Fibroblast of skin of right quadriceps (primary cell): ENCODE measurements around the gene DPPA2.
A peak's percentile ranks its signal among the peaks of the same experiment; 100 is the strongest.
"Not testable (repeated sequence)": the region's sequence is repeated elsewhere in the genome, so short reads cannot be mapped to it uniquely, and the experiment has no call there.

Experiments used
- DNase-seq: peaks from one replicate; pipeline ENCODE4 v3.0.0-alpha.2; 2013

Gene DPPA2

GRCh38 chr3:109316162-109316730, at the start of gene DPPA2:
Gene DPPA2 (minus strand): TSS chr3:109316517. CDS start chr3:109314542, 1,975 bp downstream.
- DNase-seq, result no peak

GRCh38 chr3:109364088-109364487, 47.8 kb upstream of the DPPA2 start:
- no peak for DNase-seq

GRCh38 chr3:109363634-109364033, 47.3 kb upstream of the DPPA2 start:
- no peak for DNase-seq

- no peak for DNase-seq
Observed at GRCh38 chr3:109362823-109363222, 46.5 kb upstream of the DPPA2 start.

GRCh38 chr3:109358809-109359208, 42.5 kb upstream of the DPPA2 start:
- DNase-seq, result not testable (repeated sequence)

- no peak for DNase-seq
Observed at GRCh38 chr3:109356442-109357155, 40.3 kb upstream of the DPPA2 start.

GRCh38 chr3:109355625-109356441, 39.5 kb upstream of the DPPA2 start:
- no peak for DNase-seq

- no peak for DNase-seq
Observed at GRCh38 chr3:109353057-109353456, 36.7 kb upstream of the DPPA2 start.

- no peak for DNase-seq
Observed at GRCh38 chr3:109351231-109351630, 34.9 kb upstream of the DPPA2 start.

- DNase-seq, result peak; percentile 57
Observed at GRCh38 chr3:109346770-109347295, 30.5 kb upstream of the DPPA2 start.

GRCh38 chr3:109346099-109346498, 29.8 kb upstream of the DPPA2 start:
- DNase-seq, result no peak

- DNase-seq, result no peak
Observed at GRCh38 chr3:109339714-109340648, 23.7 kb upstream of the DPPA2 start.

- no peak for DNase-seq
Observed at GRCh38 chr3:109339197-109339596, 22.9 kb upstream of the DPPA2 start.

- no peak for DNase-seq
Observed at GRCh38 chr3:109338322-109338721, 22.0 kb upstream of the DPPA2 start.

- no peak for DNase-seq
Observed at GRCh38 chr3:109337393-109337792, 21.1 kb upstream of the DPPA2 start, which contains the start of gene DPPA4. Gene DPPA4 (minus strand): TSS chr3:109337546. CDS start chr3:109337517, 29 bp downstream.

GRCh38 chr3:109336291-109336861, 20.1 kb upstream of the DPPA2 start:
- peak; percentile 21 for DNase-seq

- DNase-seq, result no peak
Observed at GRCh38 chr3:109334572-109334971, 18.3 kb upstream of the DPPA2 start.

- DNase-seq, result no peak
Observed at GRCh38 chr3:109331692-109332091, 15.4 kb upstream of the DPPA2 start.

GRCh38 chr3:109330405-109330804, 14.1 kb upstream of the DPPA2 start:
- no peak for DNase-seq

GRCh38 chr3:109328202-109328601, 11.9 kb upstream of the DPPA2 start:
- no peak for DNase-seq

GRCh38 chr3:109325657-109326056, 9.3 kb upstream of the DPPA2 start:
- DNase-seq, result no peak

- no peak for DNase-seq
Observed at GRCh38 chr3:109325109-109325508, 8.8 kb upstream of the DPPA2 start.
